HG03045 (cell line): ENCODE data around the gene TMEM240.
"Not testable (repeated sequence)": the region's sequence is repeated elsewhere in the genome, so short reads cannot be mapped to it uniquely, and the experiment has no call there.

Experiments
- ATAC-seq: cut with Tn5 transposase; IDR thresholded peaks from one replicate; pipeline ENCODE4 v1.9.1; 2021; ENCODE audit warnings: mild to moderate bottlenecking, moderate library complexity; ENCODE audit not compliant: unreplicated experiment

TMEM240 gene

DNA sequence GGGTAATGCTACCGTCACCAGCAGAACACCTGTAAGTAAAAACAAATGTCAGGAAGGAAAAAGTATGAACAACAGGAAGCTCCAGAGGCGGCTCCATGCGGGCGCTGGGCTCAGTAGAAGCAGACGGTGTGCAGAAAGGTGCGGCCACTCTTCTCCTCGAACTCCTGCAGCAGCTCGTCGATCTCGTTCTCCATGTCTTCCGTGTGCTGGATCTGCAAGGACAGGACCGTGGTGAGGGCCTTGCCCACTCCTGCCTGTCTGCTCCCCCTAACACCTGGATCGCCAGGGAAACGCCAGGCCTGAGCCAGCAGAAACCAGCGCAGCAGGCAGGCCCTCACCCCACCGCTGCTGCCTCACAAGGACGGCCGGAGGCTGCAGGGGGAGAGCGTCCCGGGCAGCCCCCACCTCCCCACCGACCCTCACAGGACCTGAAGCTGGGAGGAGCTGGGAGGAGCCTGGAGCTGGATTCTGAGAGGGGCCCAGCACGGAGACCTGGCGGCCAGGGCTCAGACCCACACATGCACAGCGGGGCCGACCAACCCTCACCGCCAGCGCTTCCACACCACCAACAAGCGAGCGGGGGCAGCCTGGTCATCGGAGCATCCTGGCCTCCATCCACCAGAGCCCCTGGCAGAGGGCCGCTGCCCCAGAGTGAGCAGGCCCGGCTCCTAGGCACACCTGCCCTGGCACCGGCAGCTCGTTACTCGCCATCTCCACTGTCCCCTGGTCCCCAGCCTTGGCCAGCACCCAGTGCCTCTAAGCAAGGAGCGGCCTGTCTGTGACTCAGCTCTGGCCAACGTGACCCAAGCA is 1.7 kb upstream of the TMEM240 start:
- no peak for ATAC-seq

DNA sequence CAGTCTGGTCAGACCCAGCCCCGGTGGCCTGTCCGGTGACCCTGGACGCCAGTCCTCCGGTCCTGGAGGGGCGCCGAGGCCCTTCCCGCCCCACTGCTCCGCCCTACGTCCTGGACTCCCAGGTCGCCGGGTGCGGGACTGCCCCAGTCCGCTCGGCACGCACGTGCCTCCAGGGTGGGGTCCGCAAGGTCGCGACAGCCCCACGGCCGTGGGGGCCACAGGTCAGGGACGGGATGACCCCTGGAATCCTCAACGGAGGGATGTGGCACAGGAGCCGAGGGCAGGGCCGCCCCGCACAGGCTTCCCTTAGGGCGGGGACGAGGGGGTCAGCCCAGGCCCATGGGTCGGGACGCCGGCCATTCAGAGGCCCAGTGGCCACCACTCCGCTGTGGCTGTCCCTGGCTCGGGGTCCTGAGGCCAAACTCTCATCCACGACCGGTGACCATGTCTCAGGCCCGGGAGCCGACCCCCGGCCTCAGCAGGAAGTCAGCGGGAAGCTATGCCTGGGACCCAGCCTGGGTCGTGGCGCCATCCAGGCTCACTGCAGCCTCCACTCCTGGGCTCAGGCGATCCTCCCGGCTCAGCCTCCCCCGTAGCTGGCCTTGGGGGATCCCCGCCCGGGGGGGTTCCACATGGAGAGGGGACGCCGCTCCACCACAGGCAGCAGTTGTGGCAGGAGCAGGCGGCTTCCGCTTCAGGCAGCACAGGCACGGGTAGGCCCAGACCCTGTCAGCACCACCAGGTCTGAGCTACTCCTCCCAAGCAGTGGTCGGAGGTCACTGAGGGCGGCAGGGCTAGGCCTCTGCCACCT is 599 bp upstream of the TMEM240 start:
- ATAC-seq, result no peak

DNA sequence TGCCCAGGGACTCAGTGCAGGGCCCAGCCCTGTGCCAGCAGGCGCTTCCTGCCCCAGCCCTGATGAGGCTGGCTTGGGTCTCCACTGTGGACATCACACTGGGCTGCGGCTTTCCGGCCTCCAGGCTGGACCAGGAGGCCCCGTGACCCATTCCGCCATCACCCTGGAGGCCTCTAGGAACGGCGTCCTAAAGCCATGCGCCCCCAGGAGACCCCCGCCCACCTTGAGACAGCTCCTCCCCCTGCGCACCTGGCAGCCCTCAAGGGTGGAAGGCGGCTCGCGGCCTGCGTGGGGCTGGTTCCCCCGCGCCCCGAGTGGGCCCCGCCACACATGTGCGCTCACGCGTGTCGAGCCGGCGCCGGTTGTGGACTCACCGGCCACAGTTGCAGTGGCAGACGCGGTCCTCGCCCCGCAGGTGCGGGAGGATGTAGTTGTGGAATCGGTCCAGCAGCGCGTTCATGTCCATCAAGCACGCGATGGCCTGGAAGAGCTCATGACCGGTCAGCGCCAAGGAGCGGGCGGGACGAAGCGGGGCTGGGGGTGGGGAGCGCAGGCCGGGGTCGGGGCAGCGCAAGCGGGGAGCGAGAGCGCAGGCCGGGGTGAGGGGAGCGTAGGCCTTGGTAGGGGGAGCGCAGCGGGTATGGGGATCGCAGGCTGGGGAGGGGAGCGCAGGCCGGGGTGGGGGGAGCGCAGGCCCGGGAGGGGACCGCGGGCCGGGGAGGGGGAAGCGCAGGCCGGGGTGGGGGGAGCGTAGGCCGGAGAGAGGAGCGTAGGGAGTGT is 924 bp downstream of the TMEM240 start:
- ATAC-seq, result no peak

GRCh38 chr1:1538989-1539309 is 1.5 kb downstream of the TMEM240 start:
- no peak for ATAC-seq

DNA sequence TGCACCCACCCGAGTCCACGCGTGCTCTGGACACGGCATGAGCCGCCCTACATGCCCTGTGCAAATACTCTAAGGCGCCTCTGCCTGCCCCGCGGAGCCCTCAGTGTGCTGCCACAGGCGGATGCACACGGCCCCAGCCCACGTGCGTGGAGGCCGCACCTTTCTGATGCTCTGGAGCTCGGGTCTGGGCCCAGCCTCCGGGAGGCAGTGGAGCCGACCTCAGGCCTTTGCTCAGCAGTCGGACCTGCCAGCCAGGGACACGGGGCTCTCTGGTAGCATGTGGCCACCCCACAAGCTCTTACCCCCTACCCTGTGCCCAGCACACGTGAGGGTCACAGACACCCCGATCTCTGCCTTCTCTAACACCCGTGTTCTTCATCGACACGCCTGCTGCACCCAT is 2.1 kb downstream of the TMEM240 start:
- no peak for ATAC-seq

GRCh38 chr1:1537626-1538250 is 2.7 kb downstream of the TMEM240 start:
- no peak for ATAC-seq

DNA sequence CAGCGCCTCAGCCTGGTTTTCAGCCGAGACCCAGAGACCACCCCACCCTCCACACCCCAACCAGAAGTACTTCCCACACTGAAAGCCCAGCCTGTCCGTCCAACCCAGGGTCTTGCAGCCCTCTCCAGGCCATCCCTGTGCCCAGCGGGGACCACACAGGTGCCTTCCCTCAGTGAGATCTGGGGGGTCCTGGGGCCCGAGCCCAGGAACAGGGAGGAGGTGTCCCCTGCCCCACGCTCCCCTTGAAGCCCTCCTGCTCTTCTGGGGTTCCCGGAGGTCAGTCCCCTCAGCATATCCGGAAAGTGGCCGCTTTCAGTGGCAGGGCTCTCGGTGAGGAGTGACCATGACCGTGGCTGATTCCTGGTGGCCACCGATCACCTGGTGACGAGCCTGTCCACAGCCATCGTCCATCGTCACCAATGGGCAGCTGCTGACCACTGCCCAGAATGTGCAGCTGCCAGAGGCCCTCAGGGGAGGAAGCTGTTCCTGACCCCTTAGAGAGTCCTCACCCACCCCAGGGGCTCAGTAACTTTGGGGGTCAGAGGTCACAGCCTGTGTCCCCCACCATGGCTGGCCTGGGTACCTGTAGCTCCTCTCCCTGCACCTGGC is 3.4 kb downstream of the TMEM240 start:
- no peak for ATAC-seq

- no peak for ATAC-seq
These were observed 4.1 kb downstream of the TMEM240 start for GRCh38 chr1:1536019-1536937.

DNA sequence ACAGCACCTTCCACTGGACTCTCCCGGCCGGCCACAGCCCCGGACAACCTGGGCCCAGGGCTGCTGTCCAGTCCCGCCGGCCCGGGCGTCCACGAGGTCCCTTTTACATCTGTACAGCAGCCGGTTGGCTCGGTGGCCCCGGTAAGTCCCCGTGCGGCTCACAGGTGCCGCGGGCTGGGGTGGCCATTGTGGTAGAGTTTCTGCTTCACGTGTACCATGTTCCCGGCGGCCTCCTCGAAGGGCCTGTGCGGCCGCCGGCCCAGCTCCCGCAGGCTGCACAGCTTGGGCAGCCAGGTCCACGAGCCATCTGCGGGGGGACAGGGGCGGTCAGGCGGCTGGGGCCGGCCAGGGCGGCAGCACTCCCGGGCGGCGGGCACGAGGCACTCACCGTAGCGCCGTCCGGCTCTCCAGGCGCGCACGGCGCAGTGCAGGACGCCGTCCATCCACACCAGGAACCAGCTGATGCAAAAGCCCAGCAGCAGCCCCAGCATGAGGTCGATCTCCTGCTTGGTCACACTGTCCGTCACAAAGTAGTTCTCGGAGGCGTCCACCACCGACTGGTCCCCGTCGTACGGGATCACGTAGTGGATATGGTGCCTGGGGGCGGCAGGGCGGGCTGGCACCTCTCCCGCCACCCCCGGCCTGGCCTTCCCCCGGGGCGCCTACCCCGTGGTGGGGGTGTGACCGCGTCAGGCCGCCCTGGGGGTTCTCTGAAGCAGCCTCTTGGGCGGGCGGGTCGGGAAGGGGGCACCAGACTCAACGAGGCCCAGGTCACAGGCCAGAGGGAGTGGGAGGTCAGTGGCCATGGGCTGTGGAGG is 5.0 kb downstream of the TMEM240 start:
- no peak for ATAC-seq

GRCh38 chr1:1534401-1535154 is 5.8 kb downstream of the TMEM240 start:
- ATAC-seq, result no peak

DNA sequence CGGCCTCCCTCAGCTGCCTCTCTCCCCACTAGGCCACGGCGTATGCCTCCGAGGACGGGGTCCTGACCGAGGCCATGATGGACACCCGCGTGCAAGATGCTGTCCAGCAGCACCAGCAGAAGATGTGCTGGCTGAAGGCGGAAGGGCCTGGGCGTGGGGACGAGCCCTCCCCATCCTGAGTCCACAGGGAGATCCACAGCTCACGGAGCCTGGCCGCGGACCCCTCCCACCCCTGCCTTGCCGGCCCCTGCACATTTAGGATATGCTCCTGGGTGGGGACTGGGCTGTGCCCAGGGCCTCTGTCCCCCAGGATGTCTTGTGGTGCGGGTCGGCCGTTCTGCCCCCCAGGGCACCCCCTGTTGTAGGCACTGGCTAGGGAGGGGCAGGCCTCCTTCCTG is 6.5 kb downstream of the TMEM240 start:
- ATAC-seq, result not testable (repeated sequence)

DNA sequence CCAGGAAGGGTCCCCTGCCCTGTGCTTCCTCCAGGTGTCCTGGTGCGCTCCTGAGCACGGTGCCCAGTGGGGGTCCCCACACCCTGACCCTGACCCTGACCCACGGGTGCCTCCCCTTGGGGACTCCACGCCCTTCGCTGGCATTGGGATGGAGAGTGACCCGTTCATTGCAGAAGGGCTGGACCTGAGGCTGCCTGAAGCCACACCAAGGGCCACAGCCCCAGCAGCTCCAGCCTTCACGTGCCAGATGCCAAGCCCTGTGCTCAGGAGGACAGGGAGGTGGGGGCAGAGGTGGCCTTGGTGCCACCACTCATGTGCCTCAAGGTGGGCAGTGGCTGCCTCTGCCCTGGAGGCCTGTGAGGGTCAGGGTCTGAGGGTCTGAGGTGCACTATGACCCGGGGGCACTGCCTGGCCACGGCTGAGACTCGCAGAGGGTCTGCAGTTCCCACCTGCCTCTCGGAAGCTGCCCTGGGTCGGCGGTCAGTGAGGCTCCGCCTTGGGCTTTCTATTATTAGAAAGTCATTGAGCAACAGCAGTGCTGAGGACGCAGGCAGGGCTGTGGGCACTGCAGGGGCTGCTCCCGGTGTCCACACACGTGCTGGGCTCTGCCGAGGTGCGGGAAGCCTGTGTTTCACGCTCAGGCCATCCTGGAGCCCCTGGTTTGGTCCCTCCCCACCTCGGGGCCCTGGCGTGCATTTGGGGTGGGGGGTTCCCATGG is 7.1 kb downstream of the TMEM240 start:
- not testable (repeated sequence) for ATAC-seq

GRCh38 chr1:1531947-1532346 is 8.5 kb downstream of the TMEM240 start:
- no peak for ATAC-seq

GRCh38 chr1:1529936-1530335 is 10.5 kb downstream of the TMEM240 start:
- no peak for ATAC-seq

DNA sequence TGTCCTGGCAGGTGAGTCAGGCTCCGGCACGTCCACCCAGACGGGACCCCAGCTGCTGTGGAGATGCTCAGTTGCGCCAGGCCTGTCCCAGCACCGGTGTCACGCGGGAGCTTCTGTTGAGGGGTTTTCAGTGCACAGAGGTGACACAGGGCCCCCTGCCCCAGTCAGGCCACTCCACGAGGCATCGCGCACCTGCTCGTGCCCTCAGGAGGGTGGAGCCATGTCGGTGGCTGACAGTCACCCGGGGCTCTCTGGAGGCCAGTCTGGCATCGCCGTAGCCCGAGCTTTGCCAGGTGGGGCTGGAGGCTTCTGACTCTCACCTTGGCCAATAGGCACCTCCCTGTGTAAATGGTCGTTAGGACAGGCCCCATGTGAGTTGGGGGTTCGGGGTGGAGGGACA is 11.1 kb downstream of the TMEM240 start:
- no peak for ATAC-seq

DNA sequence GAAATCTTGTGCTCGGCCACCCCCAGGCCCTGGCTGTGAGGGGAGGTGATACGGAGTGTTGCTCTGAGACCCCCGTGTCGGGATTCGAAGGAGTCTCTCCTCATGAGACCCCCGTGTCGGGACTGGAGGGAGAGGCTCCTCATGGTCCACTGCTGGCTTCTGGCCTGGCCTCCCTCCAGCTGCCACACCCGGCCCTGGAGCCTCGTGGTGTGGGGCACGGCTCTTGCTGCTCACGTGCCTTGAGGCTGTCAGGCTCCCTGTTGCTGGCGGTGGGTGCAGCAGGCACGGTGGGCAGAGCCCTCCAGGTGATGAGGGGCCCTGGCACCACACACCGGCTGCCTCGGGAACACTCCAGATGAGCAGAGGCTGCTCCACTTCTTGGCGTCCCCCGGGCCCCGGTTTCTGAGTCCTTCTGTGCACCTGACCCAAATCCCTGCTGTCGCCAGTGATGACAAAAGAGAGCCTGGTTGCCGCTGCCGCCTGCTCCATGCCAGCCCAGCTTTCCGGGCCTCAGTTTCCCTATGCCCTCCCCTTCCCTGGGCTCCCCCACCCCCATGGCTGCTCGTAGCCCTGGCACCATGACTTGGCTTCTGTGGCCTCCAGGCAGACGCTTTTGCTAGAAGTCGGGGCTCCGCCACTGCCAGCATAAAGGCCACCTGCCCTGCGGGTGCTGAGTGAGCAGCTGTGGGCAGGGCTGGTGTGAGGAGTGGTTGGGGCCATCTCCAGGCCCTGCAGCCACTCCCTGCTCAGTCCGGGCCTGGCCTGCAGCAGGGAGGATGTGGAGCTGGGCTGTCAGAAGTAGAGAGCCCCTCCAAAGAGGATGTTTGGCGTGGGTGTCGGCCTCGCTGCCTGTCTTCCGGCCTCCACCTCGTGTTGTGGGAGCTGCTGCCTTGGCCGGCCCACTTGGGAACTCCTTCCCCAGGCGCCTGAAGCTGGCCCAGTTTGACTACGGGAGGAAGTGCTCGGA is 11.8 kb downstream of the TMEM240 start:
- no peak for ATAC-seq
